Measurements from ENCODE around the gene PAPSS1.

PAPSS1 gene

GRCh38 chr4:107589269-107589668, 130.8 kb downstream of the PAPSS1 start:
- Histone ChIP-seq H3K4me2 (ENCODE audit: insufficient read depth, low read length, poor library complexity, severe bottlenecking) (no peak overlapping the region), H3K4ac (ENCODE audit: low read length) (no peak overlapping the region), H4K91ac (ENCODE audit: low read depth, low read length, poor library complexity) (no peak overlapping the region), H3K79me1 (ENCODE audit: low read depth, low read length) (no peaks in the 10 kb centered on the region), H2AFZ (ENCODE audit: low read length) (no peak overlapping the region), H3K27me3 (ENCODE audit: control insufficient read depth in 3 of 3, insufficient read depth in 3 of 3, low read depth in 1 of 3, low read length in 3 of 3) (no peaks in the 10 kb centered on the region), H3K23ac (ENCODE audit: low read depth, low read length, poor library complexity) (no peak overlapping the region), H2BK5ac (ENCODE audit: low read length) (no peak overlapping the region), H3K27ac (replicated peaks; ENCODE audit: low read length) (no peak overlapping the region), H3K18ac (ENCODE audit: low read length) (no peak overlapping the region), H3K14ac (ENCODE audit: low read length) (no peak overlapping the region), H2AK5ac (ENCODE audit: low read depth, low read length) (no peak overlapping the region), H2BK120ac (ENCODE audit: low read depth, low read length) (no peak overlapping the region), H3K4me3 (ENCODE audit: low read length in 2 of 2) (no peak overlapping the region), H3K4me1 (ENCODE audit: control insufficient read depth in 2 of 2, insufficient read depth in 1 of 2, low read depth in 1 of 2, low read length in 2 of 2) (no peaks in the 10 kb centered on the region), H4K8ac (ENCODE audit: low read depth, low read length) (no peak overlapping the region), H2BK12ac (ENCODE audit: low read length) (no peak overlapping the region), H2BK15ac (ENCODE audit: low read length) (no peak overlapping the region), H3K36me3 (replicated peaks in 1 of 2; ENCODE audit: control insufficient read depth in 2 of 2, insufficient read depth in 2 of 2, low read length in 2 of 2) (no peaks in the 10 kb centered on the region), H3K9me3 (replicated peaks in 1 of 2; ENCODE audit: control insufficient read depth in 2 of 2, insufficient read depth in 1 of 2, low read depth in 1 of 2, low read length in 2 of 2) (peaks cover 0 to 5% of the 10 kb centered on the region in 2 donors), H3K9ac (ENCODE audit: low read depth, low read length, poor library complexity) (no peak overlapping the region)
- DNase-seq (ENCODE audit: low spot score): no peak

GRCh38 chr4:107586371-107586770, 133.7 kb downstream of the PAPSS1 start:
- H3K36me3 ChIP-seq (replicated peaks in 1 of 2; ENCODE audit: control insufficient read depth in 2 of 2, insufficient read depth in 2 of 2, low read length in 2 of 2): no peaks in the 10 kb centered on the region
- DNase-seq (ENCODE audit: low spot score): no peak

GRCh38 chr4:107579099-107579498, 140.9 kb downstream of the PAPSS1 start:
- H2BK15ac ChIP-seq (ENCODE audit: low read length): no peak overlapping the region
- no peak overlapping the region for H3K4me3 ChIP-seq (ENCODE audit: low read length in 2 of 2)
- H3K9ac ChIP-seq (ENCODE audit: low read depth, low read length, poor library complexity): no peak overlapping the region
- H2BK120ac ChIP-seq (ENCODE audit: low read depth, low read length): no peak overlapping the region
- no peaks in the 10 kb centered on the region for H3K4me1 ChIP-seq (ENCODE audit: control insufficient read depth in 2 of 2, insufficient read depth in 1 of 2, low read depth in 1 of 2, low read length in 2 of 2)
- H3K9me3 ChIP-seq (replicated peaks in 1 of 2; ENCODE audit: control insufficient read depth in 2 of 2, insufficient read depth in 1 of 2, low read depth in 1 of 2, low read length in 2 of 2): no peaks in the 10 kb centered on the region
- H3K23ac ChIP-seq (ENCODE audit: low read depth, low read length, poor library complexity): no peak overlapping the region
- H3K4me2 ChIP-seq (ENCODE audit: insufficient read depth, low read length, poor library complexity, severe bottlenecking): no peak overlapping the region
- H2BK12ac ChIP-seq (ENCODE audit: low read length): no peak overlapping the region
- no peak overlapping the region for H3K14ac ChIP-seq (ENCODE audit: low read length)
- no peaks in the 10 kb centered on the region for H3K36me3 ChIP-seq (replicated peaks in 1 of 2; ENCODE audit: control insufficient read depth in 2 of 2, insufficient read depth in 2 of 2, low read length in 2 of 2)
- H3K18ac ChIP-seq (ENCODE audit: low read length): no peak overlapping the region
- H2BK5ac ChIP-seq (ENCODE audit: low read length): no peak overlapping the region
- no peak overlapping the region for H4K8ac ChIP-seq (ENCODE audit: low read depth, low read length)
- H3K27me3 ChIP-seq (ENCODE audit: control insufficient read depth in 3 of 3, insufficient read depth in 3 of 3, low read depth in 1 of 3, low read length in 3 of 3): no peaks in the 10 kb centered on the region
- DNase-seq (ENCODE audit: low spot score): no peak
- H3K79me1 ChIP-seq (ENCODE audit: low read depth, low read length): no peaks in the 10 kb centered on the region
- peak overlapping the region; percentile 17 for H2AFZ ChIP-seq (ENCODE audit: low read length)
- no peak overlapping the region for H2AK5ac ChIP-seq (ENCODE audit: low read depth, low read length)
- no peak overlapping the region for H4K91ac ChIP-seq (ENCODE audit: low read depth, low read length, poor library complexity)
- H3K27ac ChIP-seq (replicated peaks; ENCODE audit: low read length): no peak overlapping the region
- H3K4ac ChIP-seq (ENCODE audit: low read length): no peak overlapping the region
- no CpG with 5 or more reads among the region's 13 CpGs for whole genome bisulfite sequencing, 2 donors (ENCODE audit: extremely low coverage in 2 of 2, insufficient read length in 2 of 2, insufficient replicate concordance in 1 of 2)

More at GRCh38 chr4:107586371-107586770, 133.7 kb downstream of the PAPSS1 start:
- no peaks in the 10 kb centered on the region for H3K27me3 ChIP-seq (ENCODE audit: control insufficient read depth in 3 of 3, insufficient read depth in 3 of 3, low read depth in 1 of 3, low read length in 3 of 3)
- H4K91ac ChIP-seq (ENCODE audit: low read depth, low read length, poor library complexity): no peak overlapping the region
- peak overlapping the region; percentile 73 for H2AFZ ChIP-seq (ENCODE audit: low read length)
- H3K4me2 ChIP-seq (ENCODE audit: insufficient read depth, low read length, poor library complexity, severe bottlenecking): no peak overlapping the region
- no peak overlapping the region for H3K4ac ChIP-seq (ENCODE audit: low read length)
- peak overlapping the region; percentile 25 for H3K27ac ChIP-seq (replicated peaks; ENCODE audit: low read length)
- no peak overlapping the region for H2BK120ac ChIP-seq (ENCODE audit: low read depth, low read length)
- H4K8ac ChIP-seq (ENCODE audit: low read depth, low read length): no peak overlapping the region
- no peak overlapping the region for H2BK5ac ChIP-seq (ENCODE audit: low read length)
- no peak overlapping the region for H3K14ac ChIP-seq (ENCODE audit: low read length)
- H3K4me3 ChIP-seq (ENCODE audit: low read length in 2 of 2): no peak overlapping the region
- no peak overlapping the region for H2AK5ac ChIP-seq (ENCODE audit: low read depth, low read length)
- H3K79me1 ChIP-seq (ENCODE audit: low read depth, low read length): no peaks in the 10 kb centered on the region
- WGBS, 2 donors (ENCODE audit: extremely low coverage in 2 of 2, insufficient read length in 2 of 2, insufficient replicate concordance in 1 of 2): no CpG with 5 or more reads among the region's 4 CpGs
- H3K4me1 ChIP-seq (ENCODE audit: control insufficient read depth in 2 of 2, insufficient read depth in 1 of 2, low read depth in 1 of 2, low read length in 2 of 2): no peaks in the 10 kb centered on the region
- H2BK12ac ChIP-seq (ENCODE audit: low read length): no peak overlapping the region
- no peak overlapping the region for H3K23ac ChIP-seq (ENCODE audit: low read depth, low read length, poor library complexity)
- no peak overlapping the region for H3K18ac ChIP-seq (ENCODE audit: low read length)
- peaks cover 0 to 5% of the 10 kb centered on the region in 2 donors for H3K9me3 ChIP-seq (replicated peaks in 1 of 2; ENCODE audit: control insufficient read depth in 2 of 2, insufficient read depth in 1 of 2, low read depth in 1 of 2, low read length in 2 of 2)
- H3K9ac ChIP-seq (ENCODE audit: low read depth, low read length, poor library complexity): no peak overlapping the region
- no peak overlapping the region for H2BK15ac ChIP-seq (ENCODE audit: low read length)

GRCh38 chr4:107578321-107578720, 141.7 kb downstream of the PAPSS1 start:
- no peak overlapping the region for H3K18ac ChIP-seq (ENCODE audit: low read length)
- H2BK120ac ChIP-seq (ENCODE audit: low read depth, low read length): no peak overlapping the region
- H3K14ac ChIP-seq (ENCODE audit: low read length): no peak overlapping the region
- H2BK15ac ChIP-seq (ENCODE audit: low read length): no peak overlapping the region
- H2AK5ac ChIP-seq (ENCODE audit: low read depth, low read length): no peak overlapping the region
- no peak overlapping the region for H3K23ac ChIP-seq (ENCODE audit: low read depth, low read length, poor library complexity)
- no peaks in the 10 kb centered on the region for H3K4me1 ChIP-seq (ENCODE audit: control insufficient read depth in 2 of 2, insufficient read depth in 1 of 2, low read depth in 1 of 2, low read length in 2 of 2)
- no peak overlapping the region for H2BK12ac ChIP-seq (ENCODE audit: low read length)
- no peak overlapping the region for H2BK5ac ChIP-seq (ENCODE audit: low read length)
- no peak overlapping the region for H4K91ac ChIP-seq (ENCODE audit: low read depth, low read length, poor library complexity)
- no peak overlapping the region for H3K4ac ChIP-seq (ENCODE audit: low read length)
- H3K79me1 ChIP-seq (ENCODE audit: low read depth, low read length): no peaks in the 10 kb centered on the region
- no peak overlapping the region for H3K27ac ChIP-seq (replicated peaks; ENCODE audit: low read length)
- no peaks in the 10 kb centered on the region for H3K9me3 ChIP-seq (replicated peaks in 1 of 2; ENCODE audit: control insufficient read depth in 2 of 2, insufficient read depth in 1 of 2, low read depth in 1 of 2, low read length in 2 of 2)
- no peak overlapping the region for H3K4me3 ChIP-seq (ENCODE audit: low read length in 2 of 2)
- no CpG with 5 or more reads among the region's 2 CpGs for WGBS, 2 donors (ENCODE audit: extremely low coverage in 2 of 2, insufficient read length in 2 of 2, insufficient replicate concordance in 1 of 2)
- H3K4me2 ChIP-seq (ENCODE audit: insufficient read depth, low read length, poor library complexity, severe bottlenecking): no peak overlapping the region
- H3K9ac ChIP-seq (ENCODE audit: low read depth, low read length, poor library complexity): no peak overlapping the region
- no peaks in the 10 kb centered on the region for H3K36me3 ChIP-seq (replicated peaks in 1 of 2; ENCODE audit: control insufficient read depth in 2 of 2, insufficient read depth in 2 of 2, low read length in 2 of 2)
- no peak overlapping the region for H4K8ac ChIP-seq (ENCODE audit: low read depth, low read length)
- no peak for DNase-seq (ENCODE audit: low spot score)
- H3K27me3 ChIP-seq (ENCODE audit: control insufficient read depth in 3 of 3, insufficient read depth in 3 of 3, low read depth in 1 of 3, low read length in 3 of 3): no peaks in the 10 kb centered on the region
- H2AFZ ChIP-seq (ENCODE audit: low read length): no peak overlapping the region
